ENCODE data around the gene ST7.

The ST7 gene

DNA sequence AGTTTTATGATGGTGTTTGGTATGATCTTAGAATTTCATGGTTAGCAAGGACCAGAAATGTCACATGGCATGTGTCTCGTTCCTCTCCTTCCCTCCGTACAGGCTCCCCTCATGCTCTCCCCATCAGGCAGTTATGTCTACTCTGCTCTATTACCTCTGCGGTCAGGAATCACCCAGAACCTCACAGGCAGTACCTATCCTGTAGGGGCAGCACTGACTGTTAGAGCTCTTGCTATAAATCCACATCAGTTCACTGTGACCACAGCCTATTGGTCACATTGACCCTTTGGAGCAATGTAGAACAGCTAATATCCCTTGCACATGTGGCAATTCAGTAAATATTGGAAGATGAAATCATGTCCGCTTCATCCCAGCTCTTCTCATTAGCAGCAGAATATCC, 217.8 kb downstream of the ST7 start:
- Histone ChIP-seq H3K27me3 (ENCODE audit: low read depth, low read length) (no peaks in the 10 kb centered on the region), H3K4me3 (ENCODE audit: low read depth in 1 of 2, low read length in 2 of 2) (no peak overlapping the region), H3K36me3 (ENCODE audit: control insufficient read depth in 1 of 2, insufficient read depth in 2 of 2, low read length in 2 of 2) (peaks cover 0 to 10% of the 10 kb centered on the region in 2 donors), H3K27ac (ENCODE audit: low read length) (no peak overlapping the region), H3K4me1 (ENCODE audit: control insufficient read depth in 1 of 2, insufficient read depth in 2 of 2, low read length in 2 of 2) (no peaks in the 10 kb centered on the region), H3K9me3 (ENCODE audit: control insufficient read depth in 1 of 2, low read length in 2 of 2) (no peaks in the 10 kb centered on the region)

DNA sequence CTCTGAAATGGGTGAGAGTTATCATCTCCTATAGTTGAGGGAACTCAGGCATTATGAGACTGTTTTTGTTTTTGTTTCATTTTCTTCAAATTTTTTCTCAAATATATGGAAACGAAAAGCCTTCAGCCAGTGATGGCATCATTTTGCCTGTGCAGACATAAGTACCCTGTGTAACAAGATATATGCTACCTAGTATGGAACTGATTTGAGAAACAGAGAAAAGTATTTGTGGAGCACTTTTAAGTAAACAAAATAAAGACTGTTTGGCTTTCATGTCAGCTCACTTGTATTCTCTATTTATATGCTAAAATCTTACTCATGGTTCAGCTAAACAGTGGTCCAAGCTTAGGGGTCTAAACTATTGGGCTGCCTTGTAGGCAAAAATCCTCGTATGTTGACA, 219.0 kb downstream of the ST7 start:
- Histone ChIP-seq H3K27me3 (ENCODE audit: low read depth, low read length) (no peaks in the 10 kb centered on the region), H3K9me3 (ENCODE audit: control insufficient read depth in 1 of 2, low read length in 2 of 2) (no peaks in the 10 kb centered on the region), H3K4me3 (ENCODE audit: low read depth in 1 of 2, low read length in 2 of 2) (no peak overlapping the region), H3K4me1 (ENCODE audit: control insufficient read depth in 1 of 2, insufficient read depth in 2 of 2, low read length in 2 of 2) (no peaks in the 10 kb centered on the region), H3K36me3 (ENCODE audit: control insufficient read depth in 1 of 2, insufficient read depth in 2 of 2, low read length in 2 of 2) (peaks cover 0 to 10% of the 10 kb centered on the region in 2 donors), H3K27ac (ENCODE audit: low read length) (no peak overlapping the region)

DNA sequence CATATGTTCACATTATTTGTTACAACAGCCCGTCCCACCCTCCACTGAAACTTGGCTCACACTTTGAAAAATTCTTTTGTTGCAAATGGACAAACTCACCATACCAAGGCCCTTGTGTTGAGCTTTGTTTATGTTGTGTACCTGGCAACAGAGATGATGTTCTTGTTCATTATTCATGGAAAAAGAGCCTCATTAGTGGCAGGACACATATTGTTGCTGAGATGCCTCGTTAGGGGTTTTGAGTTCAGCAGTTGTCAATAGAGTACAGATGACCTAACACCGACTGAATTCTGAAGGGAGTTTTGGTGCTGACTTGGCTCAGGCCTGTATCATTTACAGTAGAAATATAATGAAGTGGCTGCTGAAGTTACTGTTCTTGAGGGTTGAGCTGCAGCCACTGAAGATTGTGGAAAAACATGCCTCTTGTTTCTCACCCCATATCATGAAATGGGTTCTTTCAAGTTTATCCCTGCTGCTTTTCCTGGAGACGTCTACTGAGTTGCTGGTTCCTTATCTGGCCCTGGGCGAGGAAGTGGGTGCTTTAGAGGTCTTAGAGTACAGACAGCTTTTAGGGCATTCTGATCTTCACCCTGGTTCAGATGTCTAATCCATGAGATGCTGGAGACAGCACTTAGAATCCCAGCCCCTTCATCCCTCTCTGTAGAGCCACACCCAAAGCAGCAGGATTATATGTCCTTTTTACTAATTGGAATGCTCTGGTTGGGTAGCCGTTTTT, 219.9 kb downstream of the ST7 start:
- no peaks in the 10 kb centered on the region for H3K4me1 ChIP-seq (ENCODE audit: control insufficient read depth in 1 of 2, insufficient read depth in 2 of 2, low read length in 2 of 2)
- no peak overlapping the region for H3K4me3 ChIP-seq (ENCODE audit: low read depth in 1 of 2, low read length in 2 of 2)
- no peaks in the 10 kb centered on the region for H3K27me3 ChIP-seq (ENCODE audit: low read depth, low read length)
- H3K9me3 ChIP-seq (ENCODE audit: control insufficient read depth in 1 of 2, low read length in 2 of 2): no peaks in the 10 kb centered on the region
- H3K36me3 ChIP-seq (ENCODE audit: control insufficient read depth in 1 of 2, insufficient read depth in 2 of 2, low read length in 2 of 2): peaks cover 0 to 10% of the 10 kb centered on the region in 2 donors
- no peak overlapping the region for H3K27ac ChIP-seq (ENCODE audit: low read length)

- no peak overlapping the region for H3K4me3 ChIP-seq (ENCODE audit: low read depth in 1 of 2, low read length in 2 of 2)
- no peaks in the 10 kb centered on the region for H3K4me1 ChIP-seq (ENCODE audit: control insufficient read depth in 1 of 2, insufficient read depth in 2 of 2, low read length in 2 of 2)
- no peak overlapping the region for H3K27ac ChIP-seq (ENCODE audit: low read length)
- H3K36me3 ChIP-seq (ENCODE audit: control insufficient read depth in 1 of 2, insufficient read depth in 2 of 2, low read length in 2 of 2): peaks cover 0 to 8% of the 10 kb centered on the region in 2 donors
- H3K9me3 ChIP-seq (ENCODE audit: control insufficient read depth in 1 of 2, low read length in 2 of 2): no peaks in the 10 kb centered on the region
- no peaks in the 10 kb centered on the region for H3K27me3 ChIP-seq (ENCODE audit: low read depth, low read length)
Measured at GRCh38 chr7:117176206-117176605, 222.9 kb downstream of the ST7 start.

DNA sequence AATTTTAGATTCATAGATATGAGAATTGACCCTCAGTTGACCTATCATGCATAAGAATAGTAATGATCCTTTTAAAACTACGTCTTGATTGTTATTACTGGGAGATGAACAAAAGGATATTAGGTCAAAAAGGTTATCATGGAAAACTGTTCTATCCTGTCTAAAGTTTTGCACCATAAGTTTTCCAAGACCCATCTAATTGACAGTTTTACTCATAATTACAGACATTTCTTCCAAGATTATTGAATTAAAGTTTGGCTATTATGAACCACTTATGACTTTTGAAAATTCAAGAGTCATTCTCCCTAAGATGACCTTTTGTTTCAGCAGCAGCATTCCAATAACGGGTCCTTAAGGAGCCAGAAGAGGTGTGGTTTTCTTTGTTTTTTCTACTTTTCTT, 225.3 kb downstream of the ST7 start:
- no peak overlapping the region for H3K4me3 ChIP-seq (ENCODE audit: low read depth in 1 of 2, low read length in 2 of 2)
- no peaks in the 10 kb centered on the region for H3K9me3 ChIP-seq (ENCODE audit: control insufficient read depth in 1 of 2, low read length in 2 of 2)
- peaks cover 0 to 4% of the 10 kb centered on the region in 2 donors for H3K36me3 ChIP-seq (ENCODE audit: control insufficient read depth in 1 of 2, insufficient read depth in 2 of 2, low read length in 2 of 2)
- H3K27ac ChIP-seq (ENCODE audit: low read length): no peak overlapping the region
- no peaks in the 10 kb centered on the region for H3K27me3 ChIP-seq (ENCODE audit: low read depth, low read length)
- no peaks in the 10 kb centered on the region for H3K4me1 ChIP-seq (ENCODE audit: control insufficient read depth in 1 of 2, insufficient read depth in 2 of 2, low read length in 2 of 2)

DNA sequence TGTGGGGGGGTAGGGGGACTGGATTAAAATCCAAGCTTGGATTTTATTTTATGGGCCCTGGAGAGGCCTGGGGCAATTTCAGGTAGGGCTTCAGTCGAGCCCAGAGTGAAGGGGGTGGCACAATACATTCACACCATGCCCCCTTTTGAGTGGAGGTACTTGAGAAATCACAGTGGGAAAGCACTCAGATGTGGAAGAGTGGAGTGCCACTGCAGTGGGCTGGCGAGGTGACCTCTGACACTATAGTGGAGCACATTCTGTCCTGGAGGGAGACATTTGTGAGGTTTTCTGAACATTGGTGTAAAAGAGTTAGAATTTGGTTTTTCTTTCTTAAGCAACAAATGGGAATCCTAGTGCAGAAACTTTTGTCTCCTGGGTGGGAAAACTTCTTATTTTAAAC, 226.4 kb downstream of the ST7 start:
- Histone ChIP-seq H3K9me3 (ENCODE audit: control insufficient read depth in 1 of 2, low read length in 2 of 2) (no peaks in the 10 kb centered on the region), H3K4me1 (ENCODE audit: control insufficient read depth in 1 of 2, insufficient read depth in 2 of 2, low read length in 2 of 2) (no peaks in the 10 kb centered on the region), H3K27ac (ENCODE audit: low read length) (no peak overlapping the region), H3K27me3 (ENCODE audit: low read depth, low read length) (no peaks in the 10 kb centered on the region), H3K36me3 (ENCODE audit: control insufficient read depth in 1 of 2, insufficient read depth in 2 of 2, low read length in 2 of 2) (peaks cover 0 to under 1% of the 10 kb centered on the region in 2 donors), H3K4me3 (ENCODE audit: low read depth in 1 of 2, low read length in 2 of 2) (no peak overlapping the region)

GRCh38 chr7:117183729-117184128, 230.4 kb downstream of the ST7 start:
- Histone ChIP-seq H3K36me3 (ENCODE audit: control insufficient read depth in 1 of 2, insufficient read depth in 2 of 2, low read length in 2 of 2) (no peaks in the 10 kb centered on the region), H3K27me3 (ENCODE audit: low read depth, low read length) (no peaks in the 10 kb centered on the region), H3K27ac (ENCODE audit: low read length) (no peak overlapping the region), H3K9me3 (ENCODE audit: control insufficient read depth in 1 of 2, low read length in 2 of 2) (no peaks in the 10 kb centered on the region), H3K4me1 (ENCODE audit: control insufficient read depth in 1 of 2, insufficient read depth in 2 of 2, low read length in 2 of 2) (no peaks in the 10 kb centered on the region), H3K4me3 (ENCODE audit: low read depth in 1 of 2, low read length in 2 of 2) (no peak overlapping the region)

DNA sequence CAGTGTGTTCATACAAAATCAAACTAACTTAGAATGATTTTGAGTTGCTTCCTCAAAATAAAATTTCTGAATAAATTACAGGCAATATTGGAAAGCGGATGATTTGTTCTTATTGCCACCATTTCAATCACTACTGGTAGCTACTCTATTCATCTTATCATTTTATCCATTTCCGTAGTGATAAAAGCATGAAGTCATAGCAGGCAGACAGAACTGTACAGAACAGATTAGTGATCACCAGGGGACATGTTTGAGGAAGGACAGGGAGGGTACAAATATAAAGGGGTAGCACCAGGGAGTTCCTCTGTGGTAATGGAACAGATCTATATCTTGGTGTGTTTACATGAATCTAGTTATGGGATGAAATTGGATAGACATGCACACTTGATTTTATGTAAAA, 231.1 kb downstream of the ST7 start:
- Histone ChIP-seq H3K36me3 (ENCODE audit: control insufficient read depth in 1 of 2, insufficient read depth in 2 of 2, low read length in 2 of 2) (peaks cover 0 to 4% of the 10 kb centered on the region in 2 donors), H3K4me3 (ENCODE audit: low read depth in 1 of 2, low read length in 2 of 2) (no peak overlapping the region), H3K27ac (ENCODE audit: low read length) (no peak overlapping the region), H3K27me3 (ENCODE audit: low read depth, low read length) (no peaks in the 10 kb centered on the region), H3K9me3 (ENCODE audit: control insufficient read depth in 1 of 2, low read length in 2 of 2) (no peaks in the 10 kb centered on the region), H3K4me1 (ENCODE audit: control insufficient read depth in 1 of 2, insufficient read depth in 2 of 2, low read length in 2 of 2) (no peaks in the 10 kb centered on the region)

DNA sequence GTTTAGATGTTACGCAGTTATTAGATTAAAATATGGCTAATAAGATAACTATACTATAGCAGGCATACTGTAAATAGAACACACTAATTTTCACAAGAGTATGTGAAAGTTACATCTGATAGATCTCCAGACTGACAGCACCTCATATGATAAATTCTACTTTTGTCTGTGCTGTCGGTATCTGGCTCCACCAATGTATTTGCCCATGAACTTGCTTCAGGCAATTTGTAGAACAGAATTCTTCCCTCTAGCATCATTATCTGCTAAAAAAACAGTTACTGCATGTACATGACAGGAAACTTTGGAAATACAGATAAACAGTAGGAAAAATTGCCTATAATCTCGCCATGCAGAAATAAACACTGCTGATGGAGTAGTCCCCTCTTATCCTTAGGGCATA, 231.8 kb downstream of the ST7 start:
- Histone ChIP-seq H3K27me3 (ENCODE audit: low read depth, low read length) (no peaks in the 10 kb centered on the region), H3K36me3 (ENCODE audit: control insufficient read depth in 1 of 2, insufficient read depth in 2 of 2, low read length in 2 of 2) (peaks cover 3 to 11% of the 10 kb centered on the region in 2 donors), H3K27ac (ENCODE audit: low read length) (no peak overlapping the region), H3K4me1 (ENCODE audit: control insufficient read depth in 1 of 2, insufficient read depth in 2 of 2, low read length in 2 of 2) (no peaks in the 10 kb centered on the region), H3K4me3 (ENCODE audit: low read depth in 1 of 2, low read length in 2 of 2) (no peak overlapping the region), H3K9me3 (ENCODE audit: control insufficient read depth in 1 of 2, low read length in 2 of 2) (no peaks in the 10 kb centered on the region)

GRCh38 chr7:117186218-117187010, 233.1 kb downstream of the ST7 start:
- H3K4me3 ChIP-seq (ENCODE audit: low read depth in 1 of 2, low read length in 2 of 2): no peak overlapping the region
- no peak overlapping the region for H3K27ac ChIP-seq (ENCODE audit: low read length)
- peaks cover 12 to 22% of the 10 kb centered on the region in 2 donors for H3K36me3 ChIP-seq (ENCODE audit: control insufficient read depth in 1 of 2, insufficient read depth in 2 of 2, low read length in 2 of 2)
- H3K9me3 ChIP-seq (ENCODE audit: control insufficient read depth in 1 of 2, low read length in 2 of 2): no peaks in the 10 kb centered on the region
- no peaks in the 10 kb centered on the region for H3K4me1 ChIP-seq (ENCODE audit: control insufficient read depth in 1 of 2, insufficient read depth in 2 of 2, low read length in 2 of 2)
- H3K27me3 ChIP-seq (ENCODE audit: low read depth, low read length): no peaks in the 10 kb centered on the region

- Histone ChIP-seq H3K27ac (ENCODE audit: low read length) (no peak overlapping the region), H3K27me3 (ENCODE audit: low read depth, low read length) (no peaks in the 10 kb centered on the region), H3K9me3 (ENCODE audit: control insufficient read depth in 1 of 2, low read length in 2 of 2) (no peaks in the 10 kb centered on the region), H3K4me1 (ENCODE audit: control insufficient read depth in 1 of 2, insufficient read depth in 2 of 2, low read length in 2 of 2) (no peaks in the 10 kb centered on the region), H3K4me3 (ENCODE audit: low read depth in 1 of 2, low read length in 2 of 2) (no peak overlapping the region), H3K36me3 (ENCODE audit: control insufficient read depth in 1 of 2, insufficient read depth in 2 of 2, low read length in 2 of 2) (peaks cover 12 to 22% of the 10 kb centered on the region in 2 donors)
Measured at GRCh38 chr7:117188376-117188775, 235.1 kb downstream of the ST7 start.
